Glomerular visceral epithelial cell (primary cell): ENCODE measurements around the gene TP53RK.

Experiments used
- DNase-seq: peaks from one replicate; pipeline ENCODE4 v3.0.0-alpha.2; 2016; ENCODE audit errors: extremely low spot score

TP53RK gene

GRCh38 chr20:46638134-46638897, 50.9 kb downstream of the TP53RK start:
- DNase-seq = no peak

- no peak for DNase-seq
Observed at GRCh38 chr20:46637427-46638133, 51.7 kb downstream of the TP53RK start.

GRCh38 chr20:46637020-46637419, 52.2 kb downstream of the TP53RK start:
- DNase-seq = no peak

GRCh38 chr20:46636514-46636913, 52.7 kb downstream of the TP53RK start:
- no peak for DNase-seq

GRCh38 chr20:46635514-46636136, 53.6 kb downstream of the TP53RK start:
- no peak for DNase-seq

- DNase-seq = no peak
Observed at GRCh38 chr20:46634528-46634927, 54.7 kb downstream of the TP53RK start.
